GM12878 (cell line): ENCODE measurements around the gene NTRK1. TPM values are rescaled to one million over a fixed set of nuclear protein-coding genes. Genes with fewer than 3 reads are reported as not detected.
A peak's percentile ranks its signal among the peaks of the same experiment; 100 is the strongest.

Source experiments
- ATAC-seq: fragments of 200-7000 bp; cut with Tn5 transposase; 3 replicates; pipeline ENCODE4 v1.9.1; 2020; ENCODE audit warnings: mild to moderate bottlenecking, moderate library complexity
- BruUV-seq: library from RNA; stranded (reverse); fragments of 400-500 nt; replicated peaks from 2 replicates; lab custom pipeline; 2021; lab: Mats Ljungman, UMichigan
- CTCF ChIA-PET: fragments of 300-600 bp; sonication (Branson Sonifier 250); formaldehyde crosslinking; extraction: SDS; loops from one replicate; lab custom pipeline; 2021; ENCODE audit warnings: inconsistent platforms; lab: Yijun Ruan, JAX
- POLR2A ChIA-PET: fragments of 350-600 bp; formaldehyde crosslinking; extraction: SDS; loops from one replicate; lab custom pipeline; 2021; ENCODE audit warnings: inconsistent platforms; lab: Charles Lee
- RAD21 ChIA-PET: fragments of 300-600 bp; sonication (Branson Sonifier 250); formaldehyde crosslinking; loops from one replicate; lab custom pipeline; 2023; ENCODE audit warnings: antibody characterized with exemption; ENCODE audit not compliant: unreplicated experiment; lab: Charles Lee
- SMC1A ChIA-PET: fragments of 300-600 bp; sonication (Branson Sonifier 250); formaldehyde crosslinking; loops from one replicate; lab custom pipeline; 2023; ENCODE audit not compliant: unreplicated experiment, uncharacterized antibody; lab: Charles Lee
- DNase-seq: peaks from one replicate; pipeline ENCODE4 v3.0.0-alpha.2; 2011; ENCODE audit warnings: low read depth, low spot score
- FAIRE-seq: peaks from 3 replicates; lab custom pipeline; 2011; peaks lifted over from hg19 to GRCh38; lab: Jason Lieb, UNC
- H2AFZ ChIP-seq: 2 replicates; pipeline ENCODE4 v1.6.0; 2011; ENCODE audit warnings: low read depth, low read length, control low read depth; ENCODE audit not compliant: control insufficient read depth
- H3K27ac ChIP-seq: 2 replicates; pipeline ENCODE4 v1.5.1; 2011; ENCODE audit warnings: control low read depth; ENCODE audit not compliant: control insufficient read depth, insufficient read depth
- H3K27me3 ChIP-seq, 2 experiments: replicated peaks in 1 of 2; 2 replicates each; pipeline versions ENCODE4 v1.6.0 to v1.6.1; 2011; ENCODE audit warnings: low read length in 1 of 2; ENCODE audit not compliant: control insufficient read depth in 2 of 2, insufficient read depth in 2 of 2
- H3K36me3 ChIP-seq, 2 experiments: 2 replicates each; pipeline ENCODE4 v1.5.1; 2011; ENCODE audit warnings: low read length in 1 of 2; ENCODE audit not compliant: control insufficient read depth in 2 of 2, insufficient read depth in 2 of 2
- H3K4me1 ChIP-seq: 2 replicates; pipeline ENCODE4 v1.6.1; 2011; ENCODE audit warnings: mild to moderate bottlenecking, low read length, moderate library complexity, mixed read lengths; ENCODE audit not compliant: control insufficient read depth, insufficient read depth
- H3K4me2 ChIP-seq: 2 replicates; pipeline ENCODE4 v1.6.0; 2011; ENCODE audit warnings: control low read depth; ENCODE audit not compliant: control insufficient read depth, insufficient read depth
- H3K4me3 ChIP-seq: fragments of 200-600 bp; sonication (generic); 2 replicates; pipeline ENCODE4 v1.5.1; 2016
- H3K79me2 ChIP-seq: 2 replicates; pipeline ENCODE4 v1.6.0; 2011; ENCODE audit warnings: low read length; ENCODE audit not compliant: control insufficient read depth, insufficient read depth
- H3K9ac ChIP-seq: 2 replicates; pipeline ENCODE4 v1.8.0; 2011; ENCODE audit warnings: low read length, control low read depth, mixed read lengths; ENCODE audit not compliant: control insufficient read depth, insufficient read depth
- H3K9me3 ChIP-seq: replicated peaks from 3 replicates; pipeline ENCODE4 v1.5.1; 2011; ENCODE audit warnings: mild to moderate bottlenecking, low read length; ENCODE audit not compliant: control insufficient read depth, insufficient read depth
- H4K20me1 ChIP-seq: 2 replicates; pipeline ENCODE4 v1.6.0; 2011; ENCODE audit not compliant: control insufficient read depth, insufficient read depth
- FOXK2 ChIP-seq: fragments of 450-650 bp; IDR thresholded peaks from 2 replicates; pipeline ENCODE4 v1.6.1; 2017; ENCODE audit warnings: mild to moderate bottlenecking, moderate library complexity
- NBN ChIP-seq: fragments of 450-650 bp; IDR thresholded peaks from 2 replicates; pipeline ENCODE4 v1.6.1; 2016
- RB1 ChIP-seq: fragments of 450-650 bp; formaldehyde crosslinking; IDR thresholded peaks from 2 replicates; pipeline ENCODE4 v1.6.1; 2017; ENCODE audit warnings: mild to moderate bottlenecking, borderline replicate concordance
- SMAD5 ChIP-seq: IDR thresholded peaks from 2 replicates; pipeline ENCODE4 v1.6.1; 2016; ENCODE audit warnings: antibody characterized with exemption, low read depth
- SREBF2 ChIP-seq: IDR thresholded peaks from 2 replicates; pipeline ENCODE4 v1.6.1; 2012; ENCODE audit warnings: mild to moderate bottlenecking, low read length
- SRF ChIP-seq, 2 experiments: IDR thresholded peaks; 2 replicates each; pipeline ENCODE4 v1.6.1; 2011; ENCODE audit warnings: low read depth in 2 of 2, low read length in 2 of 2, mild to moderate bottlenecking in 1 of 2, moderate library complexity in 1 of 2
- SUZ12 ChIP-seq: fragments of 200-600 bp; sonication (generic); IDR thresholded peaks from one replicate; pipeline ENCODE4 v1.6.1; 2018; ENCODE audit warnings: antibody characterized with exemption, mild to moderate bottlenecking; ENCODE audit not compliant: unreplicated experiment
- WGBS: methylation state at CpG from one replicate; pipeline ENCODE4 v1.1.6; 2016; ENCODE audit warnings: low lambda C conversion rate; ENCODE audit not compliant: insufficient replicate concordance, insufficient coverage; ENCODE audit errors: missing lambda C conversion rate; 5-methylcytosine and 5-hydroxymethylcytosine counted together
- in situ Hi-C: fragments of 300-500 bp; cut with MboI; formaldehyde crosslinking; loops from 9 replicates; pipeline ENCODE4 v1.14.3; 2018; ENCODE audit warnings: mixed read lengths
- intact Hi-C: fragments of 100-400 bp; cut with micrococcal nuclease; formaldehyde crosslinking; loops from one replicate; pipeline ENCODE4 v1.14.2; 2022; ENCODE audit not compliant: unreplicated experiment
- polyA plus RNA-seq, 11 experiments: library from polyadenylated mRNA; depleted of rRNA in 4 of 11; unstranded in 6 of 11; stranded (reverse) in 5 of 11; fragments of >200 nt; fragmentation: Nextera tagmentation in 4 of 11; fragmentation: Illumina TruSeq in 1 of 11; extraction: Ambion mirVana in 4 of 11; extraction: Trizol in 1 of 11; gene quantifications; 1 replicate in 1 of 11; 2 replicates in 10 of 11; pipeline versions ENCODE4 v1.2.1 to v1.2.3, GENCODE V29; 2011 to 2016; ENCODE audit warnings: inconsistent platforms in 2 of 11, missing spikeins in 2 of 11, low read depth in 1 of 11
- total RNA-seq, 4 experiments: library from RNA; depleted of rRNA in 3 of 4; stranded (reverse); fragments of >200 nt in 3 of 4; fragmentation: Illumina TruSeq in 1 of 4; extraction: Trizol in 1 of 4; gene quantifications; 2 replicates each; pipeline versions ENCODE4 v1.2.1 to v1.2.3, GENCODE V29; 2013 to 2021
- TF ChIP-seq, protein P1 (sequence below), 3 experiments: IDR thresholded peaks in 2 of 3; conservative IDR thresholded peaks in 1 of 3; 2 replicates each; pipeline ENCODE4 v1.5.1; 2011; ENCODE audit warnings: low read depth in 3 of 3, low read length in 3 of 3, mild to moderate bottlenecking in 3 of 3, control low read depth in 2 of 3, moderate library complexity in 2 of 3, inconsistent platforms in 1 of 3, mixed read lengths in 1 of 3; ENCODE audit not compliant: control insufficient read depth in 2 of 3, insufficient read depth in 1 of 3; ENCODE audit errors: extremely low read depth in 1 of 3

Gene NTRK1
- total and polyA plus RNA-seq, 10 of the 15 experiments (the other 5 are each of a cell fraction or from before 2014, with no cell fraction given), result 0.10 to 0.56 (median 0.40) TPM; not detected in 7

DNA sequence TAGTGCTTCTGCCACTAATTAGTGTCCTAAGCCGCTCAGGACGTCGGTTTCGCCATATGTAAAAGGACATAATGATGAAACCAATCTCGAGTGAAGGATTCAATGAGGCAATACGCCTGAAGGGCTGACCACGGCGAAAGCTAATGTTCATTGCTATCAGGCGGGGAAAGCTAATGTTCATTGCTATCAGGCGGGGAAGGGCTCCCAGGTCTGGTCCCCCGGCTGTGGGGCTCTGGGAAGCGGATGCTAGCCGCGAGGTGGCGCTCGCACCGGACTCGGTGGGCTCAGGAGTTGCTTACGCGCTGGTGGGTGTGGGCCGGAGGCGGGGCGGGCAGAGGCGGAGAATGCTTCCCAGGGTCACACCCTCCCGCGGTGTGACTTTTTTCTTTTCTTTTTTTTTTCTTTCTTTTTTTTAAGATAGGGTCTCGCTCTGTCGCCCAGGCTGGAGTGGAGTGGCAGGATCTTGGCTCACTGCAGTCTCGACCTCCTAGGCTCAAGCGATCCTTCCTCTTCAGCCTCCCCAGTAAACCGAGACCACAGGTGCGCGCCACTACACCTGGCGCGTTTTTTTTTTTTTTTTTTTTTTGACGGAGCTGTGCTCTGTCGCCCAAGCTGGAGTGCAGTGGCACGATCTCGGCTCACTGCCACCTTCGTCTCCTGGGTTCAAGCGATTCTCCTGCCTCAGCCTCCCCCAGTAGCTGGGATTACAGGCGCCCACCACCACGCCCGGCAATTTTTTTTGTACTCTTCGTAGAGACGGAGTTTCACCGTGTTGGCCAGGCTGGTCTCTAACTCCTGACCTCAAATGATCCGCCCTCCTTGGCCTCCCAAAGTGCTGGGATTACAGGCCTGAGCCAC, 31.8 kb downstream of the NTRK1 start (continued):
- no peak for TF ChIP-seq FOXK2
- no peak for TF ChIP-seq SRF (IDR thresholded peaks at IDR 0.05; ENCODE audit: low read depth in 2 of 2, low read length in 2 of 2)
- peak; percentile 32; the same call in 1 of the 2 replicates for TF ChIP-seq NBN
- TF ChIP-seq SREBF2, result no peak
- TF ChIP-seq, protein P1, sequence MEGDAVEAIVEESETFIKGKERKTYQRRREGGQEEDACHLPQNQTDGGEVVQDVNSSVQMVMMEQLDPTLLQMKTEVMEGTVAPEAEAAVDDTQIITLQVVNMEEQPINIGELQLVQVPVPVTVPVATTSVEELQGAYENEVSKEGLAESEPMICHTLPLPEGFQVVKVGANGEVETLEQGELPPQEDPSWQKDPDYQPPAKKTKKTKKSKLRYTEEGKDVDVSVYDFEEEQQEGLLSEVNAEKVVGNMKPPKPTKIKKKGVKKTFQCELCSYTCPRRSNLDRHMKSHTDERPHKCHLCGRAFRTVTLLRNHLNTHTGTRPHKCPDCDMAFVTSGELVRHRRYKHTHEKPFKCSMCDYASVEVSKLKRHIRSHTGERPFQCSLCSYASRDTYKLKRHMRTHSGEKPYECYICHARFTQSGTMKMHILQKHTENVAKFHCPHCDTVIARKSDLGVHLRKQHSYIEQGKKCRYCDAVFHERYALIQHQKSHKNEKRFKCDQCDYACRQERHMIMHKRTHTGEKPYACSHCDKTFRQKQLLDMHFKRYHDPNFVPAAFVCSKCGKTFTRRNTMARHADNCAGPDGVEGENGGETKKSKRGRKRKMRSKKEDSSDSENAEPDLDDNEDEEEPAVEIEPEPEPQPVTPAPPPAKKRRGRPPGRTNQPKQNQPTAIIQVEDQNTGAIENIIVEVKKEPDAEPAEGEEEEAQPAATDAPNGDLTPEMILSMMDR (IDR thresholded peaks at IDR 0.05 in 2 of 3, conservative IDR thresholded peaks at IDR 0.05 in 1 of 3; ENCODE audit: control insufficient read depth in 2 of 3, extremely low read depth in 1 of 3, insufficient read depth in 1 of 3, low read depth in 3 of 3, low read length in 3 of 3), result peak; percentile 63 to 87 (median 68)
- no peak for TF ChIP-seq SMAD5

DNA sequence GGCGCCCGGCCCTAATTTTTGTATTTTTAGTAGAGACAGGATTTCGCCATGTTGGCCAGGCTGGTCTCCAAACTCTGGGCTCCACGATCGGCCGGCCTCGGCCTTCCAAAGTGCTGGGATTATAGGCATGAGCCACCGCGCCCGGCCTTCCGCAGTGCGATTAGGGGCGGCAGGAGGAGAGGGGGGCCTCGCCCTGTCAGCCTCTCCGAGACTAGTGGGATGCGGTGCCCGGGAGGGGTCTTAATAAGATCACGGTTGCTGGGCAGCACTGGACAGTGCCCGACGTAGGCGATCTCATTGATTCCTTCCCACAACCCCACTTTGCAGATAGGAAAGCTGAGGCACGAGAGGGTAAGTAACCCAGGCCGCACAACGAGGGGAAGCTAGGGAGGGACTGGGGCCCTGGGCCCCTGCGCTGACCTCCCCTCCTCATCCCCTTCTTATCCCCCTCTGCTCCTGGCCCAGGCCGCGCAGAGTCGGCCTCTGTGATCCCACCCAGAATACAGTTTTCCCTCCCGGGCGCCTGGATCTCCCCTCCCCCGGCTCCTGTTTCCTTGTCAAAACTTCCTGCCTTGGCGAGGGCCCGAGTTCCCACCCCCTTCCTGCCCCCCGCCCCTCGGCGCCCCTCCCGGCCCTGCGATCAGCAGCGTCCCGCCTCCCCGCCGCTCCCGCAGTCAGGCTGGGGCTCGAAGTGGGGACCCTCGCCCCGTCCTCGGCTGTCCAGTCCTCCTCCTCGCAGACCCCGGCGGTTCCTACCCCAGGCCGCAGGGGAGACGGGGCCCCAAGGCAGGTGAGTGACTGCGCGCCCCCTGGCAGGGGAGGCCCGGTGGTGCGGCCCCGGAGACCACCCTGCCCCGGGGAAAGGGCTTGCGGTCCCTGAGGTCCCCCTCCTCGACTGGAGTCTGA, 32.6 kb downstream of the NTRK1 start, which contains the start of gene PEAR1:
Gene PEAR1 (plus strand): TSS at position 671 of the 906 bp plus-strand sequence. CDS start 10,209 bp downstream, outside the sequence.
- in situ Hi-C loops (no loop called here), intact Hi-C loops (no loop called here)
- TF ChIP-seq RB1, result no peak
- TF ChIP-seq SUZ12, result peak; percentile 83
- ChIA-PET RAD21 (interaction anchor here (4.2 to 4.3 kb wide), 2 partner anchors 32 to 166 kb away, joined by 27 to 46 read pairs; partner anchors contain the start of genes ISG20L2, METTL25B and NTRK1), POLR2A (interaction anchor here (0.6 kb wide), 2 partner anchors 82 to 124 kb away, joined by 4 to 5 read pairs; no protein-coding TSS in a partner anchor), CTCF (interaction anchor here (0.6 to 5.7 kb wide), 10 partner anchors 10 to 181 kb away, joined by 3 to 90 read pairs (median 5); partner anchors contain the start of gene NTRK1), SMC1A (interaction anchor here (1.4 to 5.2 kb wide), 2 partner anchors 166 to 181 kb away, joined by 5 to 50 read pairs; partner anchors contain the start of genes ISG20L2 and METTL25B)
- H3K79me2 ChIP-seq, result no peaks in the 10 kb centered on the region
- WGBS, result 31% methylated on average over 44 of the region's 60 CpGs
- H2AFZ ChIP-seq, result no peak within 1 kb of the TSS
- H3K36me3 ChIP-seq, result no peaks in the 10 kb centered on the region
- BruUV-seq, result no TSS peak
- H3K27me3 ChIP-seq, result peaks cover 5 to 11% of the 10 kb centered on the region in 2 experiments
- no peak for ATAC-seq
- H3K4me2 ChIP-seq, result no peak within 1 kb of the TSS
- no peaks in the 10 kb centered on the region for H3K9me3 ChIP-seq
- no peak within 1 kb of the TSS for H3K9ac ChIP-seq
- no peak within 1 kb of the TSS for H3K27ac ChIP-seq
- DNase-seq, result no peak
- no peak for FAIRE-seq
- H3K4me3 ChIP-seq, result no peak within 1 kb of the TSS
- H3K4me1 ChIP-seq, result no peaks in the 10 kb centered on the region
- no peaks in the 10 kb centered on the region for H4K20me1 ChIP-seq
